Fibroblast of skin of left quadriceps (primary cell): ENCODE data around the gene S100A12.
A peak's percentile ranks its signal among the peaks of the same experiment; 100 is the strongest.
"Not testable (repeated sequence)": the region's sequence is repeated elsewhere in the genome, so short reads cannot be mapped to it uniquely, and the experiment has no call there.

Experiments
- DNase-seq, 2 experiments: peaks; one replicate each; pipeline ENCODE4 v3.0.0-alpha.2; 2013; ENCODE audit warnings: low read depth in 2 of 2

S100A12 gene

DNA sequence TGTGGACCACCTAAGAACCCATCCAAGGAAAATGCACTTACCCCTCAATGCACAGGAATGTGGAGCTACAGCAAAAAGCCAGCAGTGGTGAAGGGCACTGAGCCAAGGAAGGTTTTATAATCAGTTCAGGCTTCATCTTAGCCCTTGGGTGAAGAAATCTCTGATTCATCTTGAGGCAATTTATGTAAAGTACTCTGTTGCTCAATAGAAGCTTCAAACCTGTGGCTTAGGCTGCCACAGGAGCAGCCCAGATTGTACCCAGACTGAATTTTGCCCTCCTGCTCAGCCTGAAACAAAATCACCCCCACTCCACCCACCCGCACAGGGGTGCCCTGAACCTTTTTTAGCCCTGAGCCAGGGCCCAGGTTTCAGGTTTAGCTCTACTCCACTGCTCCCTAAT, at the start of gene S100A12:
TSS of gene S100A12 (minus strand) at position 111 of the 400 bp plus-strand sequence. CDS start 1,029 bp downstream, outside the sequence.
- peak; percentile 60 to 61 for DNase-seq

DNA sequence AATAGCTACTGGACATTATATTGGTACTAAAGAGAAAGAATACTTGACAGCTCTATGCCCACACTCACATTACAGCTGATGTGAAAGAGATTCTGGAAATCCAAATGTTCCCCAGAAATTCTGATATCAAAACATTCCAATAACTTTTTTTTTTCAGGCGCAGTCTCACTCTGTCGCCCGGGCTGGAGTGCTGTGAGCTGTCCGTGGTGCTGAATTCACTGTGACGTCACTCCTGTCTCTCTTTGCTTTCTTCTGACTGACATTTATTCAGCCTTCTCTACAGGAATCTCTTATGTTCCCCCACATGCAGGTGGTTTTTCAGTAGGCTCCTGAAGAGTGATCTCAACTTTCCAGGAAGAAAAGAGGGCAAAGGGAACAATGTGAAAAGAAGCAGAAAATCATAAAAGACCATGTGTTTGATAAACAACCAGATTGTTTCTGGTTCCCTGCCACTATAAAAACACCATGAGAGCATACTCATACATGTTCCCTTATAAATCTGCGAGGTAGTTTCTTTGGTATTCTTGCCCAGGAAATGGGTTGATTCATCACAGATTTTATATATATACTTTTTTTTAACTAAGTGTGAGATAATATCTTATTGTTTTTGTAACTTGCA, 47.1 kb upstream of the S100A12 start:
- peak; percentile 26 to 29 for DNase-seq

DNA sequence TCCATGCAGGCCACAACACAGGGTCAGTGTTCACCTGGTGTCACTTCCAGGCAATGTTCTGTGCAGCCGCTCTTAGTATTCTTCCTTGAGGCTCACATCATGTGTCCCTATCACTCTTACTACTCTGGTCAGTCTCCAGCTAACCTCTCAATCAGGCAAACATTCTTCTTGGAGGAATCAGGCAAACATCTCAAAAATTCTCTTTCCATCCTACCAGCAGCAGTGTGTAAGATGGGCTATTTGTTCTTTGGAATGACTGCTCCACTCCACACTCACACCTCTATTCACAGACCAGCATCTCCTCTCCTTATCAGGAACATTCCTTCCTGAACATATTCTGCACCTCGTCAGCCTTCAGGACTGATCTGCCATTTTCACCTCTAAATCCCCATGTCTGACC, 44.9 kb upstream of the S100A12 start:
- DNase-seq = no peak

DNA sequence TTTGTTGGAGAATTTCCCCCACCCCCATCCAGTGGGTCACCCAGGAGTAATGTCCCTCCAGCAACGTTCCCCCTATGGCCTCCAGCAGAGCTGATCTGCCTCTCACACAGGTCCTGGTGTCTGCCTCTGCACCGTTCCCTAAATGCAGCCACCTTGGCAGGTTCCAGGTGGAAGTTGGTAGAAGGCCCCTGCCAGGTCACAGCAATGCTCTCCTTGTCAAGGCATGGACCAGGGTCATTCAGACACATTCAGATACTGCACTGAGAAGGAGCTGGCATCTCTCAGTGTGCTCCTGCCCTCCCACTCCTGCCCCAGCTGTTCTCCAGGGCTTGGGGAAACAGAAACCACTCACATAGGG, 44.0 kb upstream of the S100A12 start:
- DNase-seq = not testable (repeated sequence)

DNA sequence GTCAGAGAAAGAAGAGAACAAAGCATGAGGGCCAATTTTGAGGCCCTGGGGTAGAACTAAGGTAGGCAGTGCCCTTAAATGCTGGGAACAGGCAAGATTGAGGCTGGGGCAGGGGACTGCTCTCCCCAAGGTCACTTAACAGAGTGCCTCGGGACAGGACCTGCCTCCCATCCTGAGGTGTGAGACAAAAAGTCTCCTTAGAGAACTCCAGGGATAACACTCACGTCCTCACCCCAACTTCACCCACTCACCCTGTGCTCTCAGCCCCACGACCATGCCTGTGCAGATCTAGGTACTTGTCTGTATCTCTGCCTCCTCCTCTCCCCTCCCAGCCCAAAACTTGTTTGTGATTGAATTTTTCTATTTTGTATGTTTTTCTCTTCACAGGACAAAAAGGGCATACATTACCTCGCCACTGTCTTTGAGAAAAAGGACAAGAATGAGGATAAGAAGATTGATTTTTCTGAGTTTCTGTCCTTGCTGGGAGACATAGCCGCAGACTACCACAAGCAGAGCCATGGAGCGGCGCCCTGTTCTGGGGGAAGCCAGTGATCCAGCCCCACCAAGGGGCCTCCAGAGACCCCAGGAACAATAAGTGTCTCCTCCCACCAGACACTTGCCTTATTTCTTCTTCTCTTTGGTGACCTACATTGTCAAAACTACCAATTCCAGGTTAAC, 43.5 kb upstream of the S100A12 start:
- DNase-seq = not testable (repeated sequence)

DNA sequence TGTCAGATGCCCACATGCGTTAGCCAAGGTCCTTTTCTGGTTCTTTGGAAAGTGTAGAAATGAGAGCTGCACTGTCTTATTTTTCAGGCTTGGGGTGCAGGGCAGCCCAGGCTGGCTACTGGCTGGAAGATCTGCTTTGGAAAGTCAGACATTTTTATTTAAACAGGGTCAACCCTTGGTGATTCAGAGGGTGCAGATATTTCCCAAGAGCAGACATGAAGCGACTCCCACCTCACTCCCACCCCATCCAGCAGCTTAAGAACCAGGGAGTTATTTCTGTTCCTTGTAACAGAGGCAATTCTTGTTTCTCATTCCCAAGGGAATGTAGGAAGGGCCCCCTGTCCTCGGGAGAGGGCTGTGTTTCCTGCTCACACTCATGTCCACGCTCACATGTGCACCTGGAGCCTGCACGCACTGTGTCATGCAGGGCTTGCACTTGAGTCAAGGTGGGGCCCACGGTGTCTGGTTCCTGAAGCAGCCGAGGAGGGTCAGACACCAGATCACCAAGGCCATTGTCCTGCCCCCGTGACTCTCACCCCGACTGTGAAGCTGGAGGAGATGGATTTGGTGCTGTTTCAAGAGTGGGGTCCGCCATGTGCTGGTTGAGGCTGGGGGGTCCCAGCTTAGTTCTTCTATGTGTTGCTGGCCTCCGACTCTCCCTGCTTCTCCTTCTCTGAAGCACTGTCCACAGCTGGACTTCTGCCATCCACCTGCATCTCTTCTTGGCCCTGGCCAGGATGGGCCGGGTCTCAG, 41.9 kb upstream of the S100A12 start:
- no peak for DNase-seq

DNA sequence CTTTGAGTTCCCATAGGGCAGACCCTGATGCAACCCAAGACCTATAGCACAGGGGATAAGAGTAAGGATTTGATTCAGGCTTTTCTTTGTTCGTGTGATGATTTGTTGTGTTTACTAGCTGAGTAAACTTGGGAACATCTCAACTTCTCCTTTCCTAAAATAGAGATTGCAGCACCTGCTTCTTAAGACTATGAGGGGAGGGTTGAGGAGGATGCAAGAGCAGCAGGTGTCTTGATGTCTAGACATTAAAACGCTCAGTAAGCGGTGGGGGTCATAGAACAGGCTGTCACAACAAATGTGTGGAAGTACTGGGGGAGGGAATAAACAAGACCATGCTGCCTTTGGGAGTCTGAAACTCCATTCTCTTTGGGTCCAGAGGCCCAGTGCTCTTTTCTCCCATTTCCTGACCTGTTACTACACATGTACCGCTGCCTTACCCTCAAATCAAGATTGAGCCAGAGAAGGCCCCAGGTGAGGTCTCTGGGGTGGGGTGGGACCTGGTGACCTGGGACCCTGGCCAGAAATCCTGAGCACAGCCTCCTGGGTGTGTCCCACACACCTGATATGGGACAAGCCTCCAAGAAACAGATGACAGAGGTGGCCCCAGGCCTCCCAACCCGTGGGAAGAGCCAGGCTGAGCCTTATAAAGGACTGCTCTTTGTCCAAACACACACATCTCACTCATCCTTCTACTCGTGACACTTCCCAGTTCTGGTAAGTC, 40.6 kb upstream of the S100A12 start, which contains the start of gene S100A7A:
TSS of gene S100A7A (plus strand) at position 671 of the 721 bp plus-strand sequence. CDS start 1,563 bp downstream, outside the sequence.
- no peak for DNase-seq

DNA sequence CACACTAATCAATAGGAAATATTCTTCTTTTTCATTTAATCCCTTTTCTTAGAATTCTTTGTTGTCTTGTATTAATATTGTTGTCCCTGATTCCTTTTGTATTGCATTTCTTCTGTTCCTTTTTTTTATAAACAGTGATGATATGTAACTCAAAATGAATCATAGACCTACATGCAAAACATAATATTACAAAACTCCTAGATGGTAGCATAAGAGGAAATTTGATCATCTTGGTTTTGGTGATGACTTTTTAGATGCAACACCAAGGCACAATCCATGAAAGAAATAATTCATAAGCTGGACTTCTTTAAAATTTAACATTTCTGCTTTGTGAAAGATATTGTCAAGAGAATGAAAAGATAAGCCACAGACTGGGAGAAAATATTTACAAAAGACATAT, 38.5 kb upstream of the S100A12 start:
- not testable (repeated sequence) for DNase-seq

DNA sequence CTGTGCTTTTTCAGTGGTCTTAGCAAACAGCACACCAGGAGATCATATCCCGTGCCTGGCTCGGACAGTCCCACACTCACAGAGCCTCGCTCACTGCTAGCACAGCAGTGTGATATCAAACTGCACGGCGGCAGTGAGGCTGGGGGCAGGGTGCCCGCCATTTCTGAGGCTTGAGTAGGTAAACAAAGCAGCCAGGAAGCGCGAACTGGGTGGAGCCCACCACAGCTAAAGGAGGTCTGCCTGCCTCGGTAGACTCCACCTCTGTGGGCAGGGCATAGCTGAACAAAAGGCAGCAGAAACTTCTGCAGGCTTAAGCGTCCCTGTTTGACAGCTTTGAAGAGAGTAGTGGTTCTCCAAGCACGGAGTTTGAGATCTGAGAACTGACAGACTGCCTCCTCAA, 31.9 kb upstream of the S100A12 start:
- not testable (repeated sequence) for DNase-seq

DNA sequence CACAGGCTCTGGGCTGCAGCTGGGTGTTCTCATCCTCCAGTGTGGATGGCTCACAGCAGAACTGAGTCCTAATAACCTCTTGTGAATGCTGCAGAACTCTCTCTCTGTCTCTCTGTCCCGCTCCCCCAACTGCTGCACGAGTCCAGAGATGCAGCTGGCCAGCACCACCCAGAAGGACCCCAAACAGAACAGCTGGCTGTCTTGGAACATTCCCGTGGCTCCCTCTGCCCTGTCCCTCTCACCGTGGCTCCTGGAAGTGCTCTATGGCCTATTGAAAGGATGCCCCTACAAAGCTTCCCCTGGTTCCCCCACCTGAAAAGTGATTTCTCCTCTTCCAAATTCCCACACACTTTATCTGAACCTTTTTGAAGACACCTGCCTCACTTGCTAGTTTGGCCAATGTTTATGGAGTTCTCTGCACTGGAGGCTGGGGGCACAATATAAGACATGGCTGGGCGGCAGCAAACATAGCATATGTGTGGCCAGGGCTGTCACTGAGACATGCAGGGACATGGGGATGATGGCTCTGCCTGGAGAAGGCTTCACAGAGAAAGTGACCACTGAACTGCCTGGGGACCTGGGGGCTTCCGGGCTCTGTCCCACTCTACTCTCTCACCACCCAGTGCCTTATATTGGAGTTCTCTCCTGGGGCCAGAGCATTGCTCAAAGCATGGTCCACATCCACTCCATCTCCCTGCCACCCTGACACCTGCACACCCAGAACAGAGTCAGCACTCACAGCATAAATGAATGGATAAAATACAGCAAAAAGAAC, 30.6 kb upstream of the S100A12 start:
- not testable (repeated sequence) for DNase-seq

DNA sequence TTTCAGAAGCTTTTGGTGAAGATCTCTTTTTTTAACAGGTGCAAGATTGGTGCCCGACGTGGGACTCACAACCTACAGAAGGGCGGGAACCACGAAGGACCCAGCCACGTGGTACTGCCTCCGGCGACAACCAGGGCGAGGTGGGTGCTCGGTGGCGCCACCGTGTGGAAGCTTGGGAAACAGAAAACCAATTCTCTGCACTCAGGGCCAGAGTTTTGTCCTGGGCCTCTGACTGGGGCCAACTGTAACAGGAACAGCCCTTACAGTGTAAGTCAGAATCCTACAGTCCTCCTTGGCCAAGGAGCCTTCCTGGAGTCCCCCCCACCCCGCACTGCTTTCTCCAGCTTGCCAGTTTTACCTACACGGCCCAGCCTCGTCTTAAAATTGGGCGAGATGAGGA, 29.3 kb upstream of the S100A12 start:
- DNase-seq = no peak

DNA sequence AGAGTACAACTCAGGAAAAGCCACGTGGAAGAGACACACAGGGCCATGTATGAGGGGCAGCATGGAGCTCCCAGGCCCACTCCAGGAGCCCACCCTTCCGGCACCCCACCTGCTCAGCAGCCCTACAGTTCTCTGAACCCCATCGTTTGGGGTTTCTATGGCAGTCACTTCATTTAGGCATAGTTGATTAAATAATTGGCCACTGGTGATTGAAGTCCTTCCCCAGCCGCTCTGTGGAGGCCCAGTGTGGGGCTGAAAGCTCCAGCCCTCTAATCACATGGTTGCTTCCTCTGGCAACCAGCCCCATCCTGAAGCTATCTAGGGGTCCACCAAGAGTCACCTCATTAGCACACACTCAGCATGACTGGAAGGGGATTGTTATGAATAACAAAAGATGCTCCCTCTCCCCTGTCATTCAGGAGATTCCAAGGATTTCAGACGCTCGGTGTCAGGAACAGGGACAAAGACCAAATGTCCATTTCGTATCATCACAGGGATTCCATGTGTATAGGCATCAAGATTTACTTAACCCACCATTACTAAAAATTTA, 28.7 kb upstream of the S100A12 start:
- no peak for DNase-seq

DNA sequence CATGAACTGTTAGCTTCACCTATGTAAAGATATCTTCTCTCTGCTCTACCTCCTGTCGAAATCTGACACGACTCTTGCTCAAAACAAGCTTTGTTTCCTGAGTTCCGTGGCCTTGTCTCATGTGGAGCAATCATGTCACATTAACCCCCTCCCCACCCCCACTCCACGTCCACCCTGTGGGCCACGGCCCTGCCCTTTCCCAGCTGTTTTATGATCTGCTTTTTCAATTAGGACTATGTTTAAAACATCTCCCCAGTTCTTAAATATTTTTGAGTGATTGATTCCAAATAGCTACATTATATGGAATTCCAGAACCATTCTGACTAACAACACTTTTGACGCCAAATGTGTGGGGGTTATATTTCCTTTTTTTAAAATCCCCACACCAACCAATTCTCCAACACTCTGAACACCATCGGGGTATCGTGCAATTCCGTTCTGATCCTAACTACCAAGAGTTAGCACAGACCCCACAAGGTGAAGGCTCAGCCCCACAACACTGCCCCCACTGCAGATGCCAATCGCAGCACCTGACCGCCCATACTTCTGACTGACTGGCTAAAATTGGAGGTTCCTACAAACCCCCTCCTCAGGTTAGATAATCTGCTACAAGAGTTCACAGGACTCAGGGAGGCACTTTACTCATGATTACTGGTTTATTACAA, 28.1 kb upstream of the S100A12 start:
- no peak for DNase-seq

DNA sequence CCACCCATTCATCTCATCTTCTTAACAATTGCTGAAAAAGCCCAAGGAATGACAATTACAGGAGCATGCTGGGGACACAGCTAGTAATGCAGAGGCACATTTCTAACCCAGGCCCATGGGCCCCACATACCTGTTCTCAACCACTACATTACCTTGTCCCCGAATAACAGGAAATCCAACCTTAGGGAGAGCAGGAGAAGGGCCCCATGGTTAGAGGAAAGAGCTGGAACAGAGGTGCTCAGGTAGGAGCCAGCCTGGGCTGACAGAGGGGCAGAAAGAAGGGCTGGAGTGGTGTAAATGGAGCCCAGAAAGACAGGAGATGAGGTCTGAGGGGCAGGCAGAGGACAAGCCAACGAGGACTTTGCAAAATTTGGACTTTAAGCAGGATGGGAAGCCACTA, 26.8 kb upstream of the S100A12 start:
- DNase-seq = no peak

DNA sequence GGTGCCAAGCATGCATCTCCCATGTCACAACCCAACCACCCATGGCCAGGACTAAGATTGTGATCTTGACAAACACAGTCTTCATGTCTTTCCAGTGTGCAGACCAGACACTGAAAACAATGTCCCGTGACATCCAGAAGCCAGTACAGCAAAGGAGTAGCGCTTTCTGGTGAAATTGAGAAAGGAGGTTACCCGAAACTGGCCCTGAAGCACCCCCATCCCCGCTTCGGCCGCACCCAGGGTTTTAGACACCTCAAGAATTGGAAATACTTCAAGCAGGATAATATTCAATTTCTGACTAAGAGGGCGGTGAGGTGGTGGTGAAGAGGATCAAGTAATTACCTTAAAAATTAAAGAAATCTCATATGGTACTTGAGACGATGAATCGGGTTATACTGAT, 26.0 kb upstream of the S100A12 start:
- DNase-seq = no peak

DNA sequence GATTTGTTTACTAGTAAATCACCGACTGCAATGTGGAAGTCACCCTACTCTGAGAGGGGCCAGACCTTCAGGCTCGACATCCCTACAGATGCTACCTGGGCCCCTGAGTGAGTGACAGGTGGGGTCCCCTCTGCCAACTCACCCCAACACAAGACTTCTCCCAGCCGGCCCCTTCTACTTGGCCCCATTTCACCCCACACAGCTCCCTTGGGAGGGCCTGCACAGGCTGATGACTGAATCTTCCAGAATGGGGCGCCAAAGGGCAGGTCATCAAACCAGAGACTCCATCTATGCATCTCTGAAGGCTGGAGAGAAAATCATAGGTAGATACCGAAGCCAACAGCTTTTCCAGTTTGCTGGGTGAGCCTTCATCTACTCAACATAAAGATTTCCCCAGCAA, 24.8 kb upstream of the S100A12 start:
- no peak for DNase-seq

DNA sequence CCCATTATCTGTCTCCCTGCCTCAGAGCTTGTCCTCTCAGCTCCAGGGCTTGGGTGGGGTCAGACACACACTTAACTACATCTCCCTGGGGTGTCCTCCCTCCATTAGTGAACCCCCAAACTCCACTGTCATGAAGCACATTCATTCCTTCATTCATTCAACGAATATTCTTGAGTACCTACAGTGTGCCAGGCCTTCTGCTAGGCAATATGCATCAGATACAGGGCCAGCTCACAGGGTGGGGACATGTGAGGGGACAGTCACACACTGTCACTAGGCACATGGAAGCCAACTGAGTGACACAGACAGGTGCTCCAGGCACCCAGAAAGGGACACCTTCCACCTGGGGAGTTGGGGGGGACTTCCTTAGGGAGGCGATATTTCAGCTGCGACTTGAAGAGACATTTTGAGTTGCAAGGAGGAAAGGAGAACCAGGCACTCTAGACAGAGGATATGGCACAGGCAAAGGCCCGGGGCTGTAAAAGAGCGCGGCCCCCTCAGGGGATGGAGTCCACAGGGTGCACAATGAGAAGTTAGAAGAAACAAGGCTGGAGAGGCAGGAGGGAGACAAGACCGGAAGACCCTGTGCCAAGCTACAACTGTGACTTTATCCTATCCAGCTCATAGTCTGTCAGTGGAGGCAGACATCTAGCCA, 24.1 kb upstream of the S100A12 start:
- DNase-seq = no peak

DNA sequence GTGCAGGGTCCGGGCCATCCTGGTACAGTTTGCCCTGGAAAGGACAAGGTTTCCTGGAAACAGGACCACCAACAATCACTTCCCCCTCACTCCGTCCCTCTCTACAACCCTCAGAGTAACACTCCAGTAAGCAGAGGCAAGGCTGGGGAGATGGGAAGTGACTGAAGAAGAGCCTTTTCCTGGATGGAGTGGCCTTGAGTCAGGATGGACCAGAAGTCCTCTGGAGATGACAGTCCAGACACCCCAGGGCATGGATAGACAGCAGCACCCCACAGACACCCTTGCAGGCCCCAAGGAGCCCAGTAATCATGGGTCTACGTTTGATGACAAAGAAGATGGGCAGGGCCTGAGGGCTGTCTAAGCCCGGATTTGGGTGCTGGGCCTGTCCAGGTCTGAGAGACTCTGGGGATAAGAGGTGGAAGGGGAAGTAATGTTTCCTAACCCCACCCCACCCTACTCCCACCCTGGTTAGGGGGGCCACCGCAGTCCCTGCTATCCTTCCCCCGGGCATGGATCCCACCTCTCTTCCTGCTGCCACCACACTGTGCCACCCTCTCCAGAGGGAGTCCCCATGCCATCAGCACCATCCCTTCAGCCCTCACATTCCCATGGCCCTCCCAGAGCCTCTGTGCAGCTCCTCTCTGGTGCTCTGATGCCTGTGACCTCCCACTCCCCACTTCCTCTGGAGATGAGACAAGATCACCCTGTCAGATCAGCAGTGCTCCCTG, 22.7 kb upstream of the S100A12 start:
- DNase-seq = no peak
